Subcutaneous abdominal adipose tissue (tissue), 5 donors: Measurements from ENCODE around the gene HUNK.
"Not testable (repeated sequence)": the region's sequence is repeated elsewhere in the genome, so short reads cannot be mapped to it uniquely, and the experiment has no call there.

Source experiments
- H3K27ac ChIP-seq: one replicate; pipeline ENCODE4 v1.7.0; 2013; ENCODE audit warnings: low read depth, mild to moderate bottlenecking, inconsistent platforms, low read length, moderate library complexity
- H3K27me3 ChIP-seq, 5 donors: one replicate each; pipeline ENCODE4 v1.7.0; 2013; ENCODE audit warnings: low read length in 5 of 5, inconsistent platforms in 1 of 5; ENCODE audit not compliant: control insufficient read depth in 5 of 5, insufficient read depth in 4 of 5
- H3K36me3 ChIP-seq, 5 donors: one replicate each; pipeline ENCODE4 v1.7.0; 2013; ENCODE audit warnings: low read length in 5 of 5; ENCODE audit not compliant: control insufficient read depth in 5 of 5, insufficient read depth in 5 of 5
- H3K4me1 ChIP-seq, 5 donors: one replicate each; pipeline ENCODE4 v1.7.0; 2013; ENCODE audit warnings: low read length in 5 of 5, mild to moderate bottlenecking in 3 of 5, moderate library complexity in 1 of 5; ENCODE audit not compliant: control insufficient read depth in 5 of 5, insufficient read depth in 5 of 5
- H3K4me3 ChIP-seq, 5 donors: one replicate each; pipeline ENCODE4 v1.7.0; 2013; ENCODE audit warnings: low read length in 5 of 5, low read depth in 1 of 5
- H3K9ac ChIP-seq, 5 donors: one replicate each; pipeline ENCODE4 v1.7.0; 2013; ENCODE audit warnings: low read length in 5 of 5, mild to moderate bottlenecking in 4 of 5, moderate library complexity in 3 of 5
- H3K9me3 ChIP-seq, 5 donors: one replicate each; pipeline ENCODE4 v1.7.0; 2013; ENCODE audit warnings: low read length in 5 of 5; ENCODE audit not compliant: control insufficient read depth in 5 of 5
- donor health status: healthy.
- donor health status: healthy.
- donor health status: healthy.
- donor health status: healthy.
- donor health status: healthy.

HUNK gene

DNA sequence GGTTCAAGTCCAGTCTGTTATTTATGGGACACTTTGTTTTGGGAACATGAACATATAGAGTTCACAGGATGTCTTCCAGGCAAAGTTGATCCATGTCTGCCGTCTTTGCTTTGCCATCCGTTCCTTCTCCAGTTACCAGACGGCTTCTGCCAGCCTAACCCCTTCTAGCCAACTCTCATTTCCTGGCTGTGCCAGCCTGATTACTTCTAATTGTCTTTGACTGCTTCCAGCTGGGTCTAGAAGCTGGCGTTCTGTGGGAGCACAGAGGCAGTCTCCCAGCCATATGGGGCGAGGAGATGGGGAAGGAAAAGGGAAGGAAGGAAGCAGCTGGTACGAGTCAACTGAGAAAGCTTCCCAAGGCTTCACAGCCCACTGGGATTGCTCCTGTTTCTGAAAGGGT is 3.1 kb upstream of the HUNK start:
- Histone ChIP-seq H3K9me3 (no peaks in the 10 kb centered on the region), H3K4me3 (no peak overlapping the region), H3K27me3 (peaks cover 10 to 34% (median 16%) of the 10 kb centered on the region in 5 donors), H3K4me1 (peaks cover 1 to 26% (median 15%) of the 10 kb centered on the region in 5 donors), H3K36me3 (no peaks in the 10 kb centered on the region), H3K27ac (no peak overlapping the region), H3K9ac (no peak overlapping the region)

DNA sequence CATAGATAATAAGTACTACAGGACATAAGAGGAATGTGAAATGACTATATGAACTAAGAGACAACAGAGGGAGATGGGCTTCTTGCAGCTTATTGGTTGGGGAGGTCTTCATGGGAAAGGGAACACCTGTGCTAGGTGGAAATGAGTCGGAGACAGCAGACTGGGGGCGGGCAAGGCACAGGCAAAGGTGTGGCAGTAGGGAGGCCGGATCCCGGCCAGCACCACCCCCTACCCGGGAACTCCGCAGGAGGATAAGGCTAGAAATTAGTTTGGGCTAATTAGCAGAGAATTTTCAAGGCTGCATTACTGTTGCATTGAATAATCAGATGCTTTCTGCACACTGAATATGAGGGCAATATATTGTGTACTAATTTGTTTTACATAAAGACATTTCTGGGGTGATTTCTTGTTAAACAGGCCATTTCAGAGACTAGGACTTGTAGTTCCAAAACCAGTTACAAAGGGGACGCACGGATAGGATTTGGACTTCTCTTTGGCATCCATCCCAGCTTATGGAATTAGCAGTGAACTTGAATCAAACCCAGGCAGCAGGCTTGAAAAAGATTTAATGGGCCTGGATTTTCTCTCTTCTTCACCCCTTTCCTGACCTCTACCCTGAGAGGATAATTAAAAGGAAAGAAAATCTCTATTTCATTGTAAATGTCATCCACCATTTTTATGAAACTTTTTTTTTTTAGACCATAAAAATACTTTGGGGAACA is 2.2 kb upstream of the HUNK start:
- Histone ChIP-seq H3K27ac (no peak overlapping the region), H3K27me3 (peaks cover 10 to 43% (median 20%) of the 10 kb centered on the region in 5 donors), H3K9ac (no peak overlapping the region), H3K4me1 (peaks cover 3 to 35% (median 22%) of the 10 kb centered on the region in 5 donors), H3K36me3 (no peaks in the 10 kb centered on the region), H3K4me3 (no peak overlapping the region), H3K9me3 (no peaks in the 10 kb centered on the region)

DNA sequence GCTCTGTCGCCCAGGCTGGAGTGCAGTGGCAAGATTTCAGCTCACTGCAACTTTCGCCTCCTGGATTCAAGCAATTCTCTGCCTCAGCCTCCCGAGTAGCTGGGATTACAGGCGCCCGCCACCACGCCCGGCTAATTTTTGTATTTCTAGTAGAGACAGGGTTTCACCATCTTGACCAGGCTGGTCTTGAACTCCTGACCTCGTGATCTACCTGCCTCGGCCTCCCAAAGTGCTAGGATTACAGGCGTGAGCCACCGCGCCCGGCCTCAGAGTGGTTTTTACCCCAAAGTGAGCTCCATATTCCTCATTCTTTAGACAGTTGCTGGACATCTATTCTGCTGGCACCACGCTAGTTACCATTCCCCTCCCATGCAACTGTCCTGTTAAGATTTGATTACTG is 1.4 kb upstream of the HUNK start:
- H3K4me3 ChIP-seq, H3K9ac ChIP-seq, H3K36me3 ChIP-seq, H3K9me3 ChIP-seq, H3K27ac ChIP-seq: not testable (repeated sequence)
- H3K27me3 ChIP-seq, result peaks cover 10 to 50% (median 20%) of the 10 kb centered on the region in 5 donors
- peaks cover 1 to 35% (median 23%) of the 10 kb centered on the region in 5 donors for H3K4me1 ChIP-seq

DNA sequence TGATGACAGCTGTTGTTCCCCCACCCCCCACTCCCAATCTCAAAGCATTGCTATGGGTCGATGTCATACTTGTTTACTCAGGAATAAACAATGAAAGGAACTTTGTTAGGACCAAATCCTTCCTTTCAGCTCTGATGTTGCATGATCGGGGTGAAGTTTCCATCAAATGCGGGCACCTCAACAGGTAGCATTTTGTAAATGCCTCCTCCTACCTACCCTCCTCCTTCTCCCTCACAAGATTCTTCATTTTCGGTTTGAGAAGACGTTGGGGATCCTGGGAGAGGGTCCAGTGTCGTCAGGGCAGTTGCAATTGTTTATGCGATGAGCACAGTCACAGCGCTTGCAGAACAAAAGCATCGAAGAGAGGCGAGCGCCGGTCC is 758 bp upstream of the HUNK start:
- Histone ChIP-seq H3K9ac (no peak overlapping the region), H3K4me3 (peak overlapping the region in 4 of 5 donors; percentile 48 to 71 (median 63)), H3K27me3 (peaks cover 10 to 52% (median 20%) of the 10 kb centered on the region in 5 donors), H3K9me3 (no peaks in the 10 kb centered on the region), H3K27ac (no peak overlapping the region), H3K4me1 (peaks cover 1 to 35% (median 23%) of the 10 kb centered on the region in 5 donors), H3K36me3 (no peaks in the 10 kb centered on the region)

DNA sequence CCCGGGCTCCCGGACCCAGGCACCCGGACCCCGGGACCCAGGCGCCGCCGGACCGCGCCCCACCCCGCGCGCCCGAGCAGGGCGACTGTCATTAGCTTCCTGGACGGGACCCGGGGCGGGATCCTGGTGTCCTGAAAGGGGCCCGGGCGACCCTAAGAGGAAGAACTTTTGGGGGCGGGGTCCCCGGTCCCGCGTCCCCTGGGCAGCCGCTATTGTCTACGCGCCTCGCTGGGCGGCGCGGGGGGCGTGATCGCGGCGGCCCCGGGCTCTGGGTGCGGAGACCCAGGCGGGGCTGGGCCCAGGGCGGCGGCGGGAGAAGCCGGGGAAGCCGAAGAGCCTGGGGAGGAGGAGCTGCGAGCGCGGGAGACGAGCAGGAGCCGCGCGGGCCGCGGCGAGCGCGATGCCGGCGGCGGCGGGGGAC is 465 bp downstream of the HUNK start:
- Histone ChIP-seq H3K4me1 (peaks cover 1 to 35% (median 23%) of the 10 kb centered on the region in 5 donors), H3K9me3 (no peaks in the 10 kb centered on the region), H3K27ac (no peak overlapping the region), H3K9ac (no peak overlapping the region), H3K27me3 (peaks cover 10 to 52% (median 20%) of the 10 kb centered on the region in 5 donors), H3K4me3 (peak overlapping the region in 4 of 5 donors; percentile 55 to 71 (median 63)), H3K36me3 (no peaks in the 10 kb centered on the region)

DNA sequence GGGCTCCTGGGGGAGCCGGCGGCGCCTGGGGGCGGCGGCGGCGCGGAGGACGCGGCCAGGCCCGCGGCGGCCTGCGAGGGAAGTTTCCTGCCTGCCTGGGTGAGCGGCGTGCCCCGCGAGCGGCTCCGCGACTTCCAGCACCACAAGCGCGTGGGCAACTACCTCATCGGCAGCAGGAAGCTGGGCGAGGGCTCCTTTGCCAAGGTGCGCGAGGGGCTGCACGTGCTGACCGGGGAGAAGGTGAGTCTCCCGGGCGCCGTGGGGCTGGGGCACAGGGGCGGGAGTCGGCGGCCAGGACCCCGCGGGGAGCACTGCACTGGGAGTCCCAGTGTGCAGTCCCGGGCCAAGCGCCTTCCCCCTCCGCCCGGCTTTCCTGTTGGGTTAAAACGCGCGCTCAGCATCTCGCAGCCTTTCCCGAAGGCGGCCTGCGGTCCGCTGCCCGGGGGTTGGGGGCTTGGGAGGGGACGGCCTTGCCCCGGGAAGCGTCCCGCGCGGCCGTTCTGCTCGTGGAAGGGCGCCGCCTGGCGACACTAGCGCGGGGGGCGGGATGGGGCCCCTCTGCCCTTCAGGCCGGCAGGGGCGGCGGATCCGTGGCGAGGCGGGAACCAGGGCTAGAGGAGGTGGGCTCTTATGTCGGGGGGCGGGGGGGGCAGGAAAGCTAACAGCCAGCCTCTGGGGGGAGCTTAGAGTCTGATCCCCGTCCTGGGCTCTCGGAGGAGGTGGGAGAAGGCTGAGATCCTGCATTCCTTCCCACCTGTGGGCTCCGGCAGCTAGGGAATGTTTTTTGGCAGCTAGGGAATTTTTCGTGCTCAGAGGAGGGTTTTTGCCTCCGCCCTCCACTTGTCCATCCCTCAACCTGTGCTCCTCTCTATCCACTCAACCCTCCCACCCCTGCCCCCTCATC is 1.1 kb downstream of the HUNK start:
- Histone ChIP-seq H3K27me3 (peaks cover 10 to 50% (median 20%) of the 10 kb centered on the region in 5 donors), H3K9me3 (no peaks in the 10 kb centered on the region), H3K36me3 (no peaks in the 10 kb centered on the region), H3K27ac (no peak overlapping the region), H3K4me3 (peak overlapping the region; percentile 31 to 71 (median 55)), H3K9ac (no peak overlapping the region), H3K4me1 (peaks cover 1 to 35% (median 23%) of the 10 kb centered on the region in 5 donors)

DNA sequence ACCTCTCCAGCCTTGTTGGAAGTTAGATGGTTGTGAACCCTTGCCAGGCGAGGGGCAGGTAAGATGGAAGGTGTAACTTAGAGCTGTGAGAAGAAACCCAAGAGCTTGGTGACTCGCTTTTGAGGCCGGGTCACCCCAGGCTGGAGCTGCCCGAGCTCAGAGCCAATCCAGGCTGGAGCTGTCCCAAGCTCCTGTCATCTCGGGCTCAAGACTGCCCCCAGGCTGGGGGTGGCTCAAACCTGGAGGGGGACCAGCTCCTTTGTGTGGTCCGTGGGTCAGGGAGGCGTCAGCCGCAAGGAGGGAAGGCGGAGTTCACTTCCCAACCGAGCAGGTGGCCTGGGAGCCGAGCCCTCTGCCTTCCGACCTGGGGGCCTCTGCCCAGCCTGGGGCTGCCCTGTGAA is 2.0 kb downstream of the HUNK start:
- Histone ChIP-seq H3K9ac (peak overlapping the region in 1 of 5 donors; percentile 37), H3K36me3 (no peaks in the 10 kb centered on the region), H3K27me3 (peaks cover 10 to 42% (median 19%) of the 10 kb centered on the region in 5 donors), H3K27ac (no peak overlapping the region), H3K4me3 (peak overlapping the region; percentile 13 to 71 (median 30)), H3K4me1 (peaks cover 1 to 35% (median 23%) of the 10 kb centered on the region in 5 donors), H3K9me3 (no peaks in the 10 kb centered on the region)

DNA sequence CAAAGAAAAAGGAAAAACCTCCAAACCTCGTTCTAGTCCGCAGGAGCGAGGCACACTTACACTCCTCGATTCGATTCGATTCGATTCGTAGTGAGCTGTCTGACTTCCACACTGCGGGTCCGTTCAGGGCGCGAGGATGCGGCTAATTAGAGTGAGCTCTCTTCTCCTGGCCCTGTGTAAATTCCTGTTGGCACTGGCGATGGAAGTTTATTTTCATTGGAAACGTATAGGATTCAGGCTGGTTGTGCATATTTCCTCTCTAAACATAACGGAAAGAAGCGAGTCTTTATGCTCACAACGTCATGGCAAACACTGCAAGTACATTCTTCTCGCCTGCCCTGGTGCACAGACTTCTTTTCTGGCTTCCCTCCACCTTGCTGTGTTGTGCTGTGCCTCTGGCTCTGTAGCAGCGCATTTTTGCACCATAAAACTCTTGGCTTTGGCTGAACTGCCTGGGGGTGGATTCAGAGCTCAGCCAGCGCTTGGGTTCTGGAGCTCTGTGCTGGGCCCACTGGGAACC is 2.7 kb downstream of the HUNK start:
- Histone ChIP-seq H3K36me3 (no peaks in the 10 kb centered on the region), H3K4me3 (peak overlapping the region; percentile 16 to 71 (median 30)), H3K27me3 (peaks cover 10 to 38% (median 19%) of the 10 kb centered on the region in 5 donors), H3K4me1 (peaks cover 1 to 35% (median 23%) of the 10 kb centered on the region in 5 donors), H3K27ac (no peak overlapping the region), H3K9ac (no peak overlapping the region), H3K9me3 (no peaks in the 10 kb centered on the region)

DNA sequence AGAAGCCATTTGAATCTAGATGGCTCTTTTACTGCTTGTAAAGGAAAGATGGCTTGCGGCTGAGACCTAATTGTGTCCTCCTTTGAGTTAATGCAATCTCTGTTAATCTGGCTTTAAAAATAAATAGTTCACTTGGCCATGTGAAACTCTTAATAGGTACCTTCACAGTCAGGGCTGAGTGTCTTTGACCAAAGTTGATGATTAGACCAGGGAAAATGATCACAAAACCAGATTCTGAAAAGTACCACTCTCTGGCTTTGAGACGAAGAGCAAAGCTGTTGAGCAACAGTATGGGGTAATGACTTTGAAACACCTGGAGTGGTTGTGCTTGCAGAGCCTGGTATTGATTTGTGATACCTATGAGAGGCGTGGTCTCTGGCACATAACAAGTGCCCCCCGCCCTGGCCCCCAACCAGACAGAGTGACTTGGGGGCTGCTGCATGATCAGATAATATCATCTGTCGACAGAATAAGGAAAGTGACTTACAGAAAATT is 4.7 kb downstream of the HUNK start:
- Histone ChIP-seq H3K27ac (no peak overlapping the region), H3K4me1 (peaks cover 1 to 31% (median 17%) of the 10 kb centered on the region in 5 donors), H3K36me3 (no peaks in the 10 kb centered on the region), H3K9ac (no peak overlapping the region), H3K9me3 (no peaks in the 10 kb centered on the region), H3K27me3 (peaks cover under 1 to 31% (median 14%) of the 10 kb centered on the region in 5 donors), H3K4me3 (no peak overlapping the region)
